ENCODE results near the gene CNTNAP4. TPM values are rescaled to one million over a fixed set of nuclear protein-coding genes. Genes with fewer than 3 reads are reported as not detected.

Gene CNTNAP4
- total RNA-seq, 1 donor: 2.4 TPM

- no peak overlapping the region for H3K4me3 ChIP-seq (ENCODE audit: low read depth, low read length)
- no peak for DNase-seq (ENCODE audit: low read depth)
- TF ChIP-seq, protein P1, sequence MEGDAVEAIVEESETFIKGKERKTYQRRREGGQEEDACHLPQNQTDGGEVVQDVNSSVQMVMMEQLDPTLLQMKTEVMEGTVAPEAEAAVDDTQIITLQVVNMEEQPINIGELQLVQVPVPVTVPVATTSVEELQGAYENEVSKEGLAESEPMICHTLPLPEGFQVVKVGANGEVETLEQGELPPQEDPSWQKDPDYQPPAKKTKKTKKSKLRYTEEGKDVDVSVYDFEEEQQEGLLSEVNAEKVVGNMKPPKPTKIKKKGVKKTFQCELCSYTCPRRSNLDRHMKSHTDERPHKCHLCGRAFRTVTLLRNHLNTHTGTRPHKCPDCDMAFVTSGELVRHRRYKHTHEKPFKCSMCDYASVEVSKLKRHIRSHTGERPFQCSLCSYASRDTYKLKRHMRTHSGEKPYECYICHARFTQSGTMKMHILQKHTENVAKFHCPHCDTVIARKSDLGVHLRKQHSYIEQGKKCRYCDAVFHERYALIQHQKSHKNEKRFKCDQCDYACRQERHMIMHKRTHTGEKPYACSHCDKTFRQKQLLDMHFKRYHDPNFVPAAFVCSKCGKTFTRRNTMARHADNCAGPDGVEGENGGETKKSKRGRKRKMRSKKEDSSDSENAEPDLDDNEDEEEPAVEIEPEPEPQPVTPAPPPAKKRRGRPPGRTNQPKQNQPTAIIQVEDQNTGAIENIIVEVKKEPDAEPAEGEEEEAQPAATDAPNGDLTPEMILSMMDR (IDR thresholded peaks at IDR 0.05; ENCODE audit: insufficient read depth, low read length): no peak
Observed at GRCh38 chr16:76351441-76351840, 74.2 kb downstream of the CNTNAP4 start.

DNA sequence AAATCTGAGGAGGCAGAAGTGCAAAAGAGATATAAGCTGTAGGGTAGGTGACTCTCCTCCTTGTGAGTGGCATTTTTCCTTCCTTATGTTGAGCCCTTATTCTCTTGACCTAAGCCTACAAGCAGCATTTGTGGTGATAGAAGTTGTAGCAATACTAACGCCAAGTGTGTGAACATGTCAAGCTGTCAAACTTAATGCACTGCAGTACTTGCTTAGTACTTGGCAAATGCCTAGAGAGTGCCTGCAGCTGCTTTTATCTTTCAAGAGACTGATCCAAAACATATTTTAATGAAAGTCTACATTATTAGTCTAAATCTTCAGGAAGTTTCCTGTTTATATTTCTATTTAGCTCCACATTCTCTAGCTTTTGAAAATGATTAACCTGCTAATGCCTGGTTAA is 83.2 kb downstream of the CNTNAP4 start:
- DNase-seq (ENCODE audit: low read depth): peak; percentile 9
- TF ChIP-seq, protein P1 (IDR thresholded peaks at IDR 0.05; ENCODE audit: insufficient read depth, low read length): no peak
- no peak overlapping the region for H3K4me3 ChIP-seq (ENCODE audit: low read depth, low read length)

GRCh38 chr16:76370344-76370743 is 93.1 kb downstream of the CNTNAP4 start:
- TF ChIP-seq, protein P1 (IDR thresholded peaks at IDR 0.05; ENCODE audit: insufficient read depth, low read length): no peak
- H3K4me3 ChIP-seq (ENCODE audit: low read depth, low read length): no peak overlapping the region
- DNase-seq (ENCODE audit: low read depth): no peak

DNA sequence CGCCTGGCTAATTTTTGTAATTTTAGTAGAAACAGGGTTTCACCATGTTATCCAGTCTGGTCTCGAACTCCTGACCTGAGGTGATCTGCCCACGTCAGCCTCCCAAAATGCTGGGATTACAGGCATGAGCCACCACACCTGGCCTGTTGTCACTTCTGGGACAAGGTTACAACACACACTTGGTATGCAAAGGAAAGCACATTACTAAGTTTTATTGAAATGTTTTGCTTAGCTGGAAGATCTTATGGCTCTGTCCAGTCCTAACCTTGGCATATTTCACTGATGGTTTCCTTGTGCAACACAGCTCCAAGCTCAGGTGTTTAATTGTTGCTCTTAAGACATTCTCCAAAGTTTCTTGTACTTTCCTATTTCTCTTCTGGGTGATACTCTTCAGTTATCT is 94.2 kb downstream of the CNTNAP4 start:
- DNase-seq (ENCODE audit: low read depth): no peak
- TF ChIP-seq, protein P1 (IDR thresholded peaks at IDR 0.05; ENCODE audit: insufficient read depth, low read length): no peak
- H3K4me3 ChIP-seq (ENCODE audit: low read depth, low read length): no peak overlapping the region

DNA sequence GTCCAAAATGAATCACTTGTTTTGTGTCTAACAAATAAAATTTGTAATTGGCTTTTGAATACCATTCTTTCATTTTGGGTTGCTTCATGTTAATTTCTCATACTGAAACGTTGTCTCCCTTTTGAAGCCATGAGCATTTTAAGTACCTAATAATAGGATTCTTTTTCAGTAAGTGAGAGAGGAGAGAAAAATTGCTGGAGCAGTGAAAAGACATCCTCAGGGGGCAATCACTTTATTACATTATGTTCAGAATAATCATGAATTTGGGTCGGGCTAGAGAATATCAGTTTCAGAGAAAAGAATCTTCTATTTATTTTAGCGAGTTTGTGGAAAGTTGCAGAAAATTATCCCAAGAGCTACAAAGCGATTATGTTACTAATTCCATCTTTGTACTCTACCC is 96.8 kb downstream of the CNTNAP4 start:
- no peak overlapping the region for H3K4me3 ChIP-seq (ENCODE audit: low read depth, low read length)
- TF ChIP-seq, protein P1 (IDR thresholded peaks at IDR 0.05; ENCODE audit: insufficient read depth, low read length): no peak
- DNase-seq (ENCODE audit: low read depth): no peak

- TF ChIP-seq, protein P1 (IDR thresholded peaks at IDR 0.05; ENCODE audit: insufficient read depth, low read length): no peak
- no peak overlapping the region for H3K4me3 ChIP-seq (ENCODE audit: low read depth, low read length)
- DNase-seq (ENCODE audit: low read depth): no peak
Observed at GRCh38 chr16:76376988-76377387, 99.8 kb downstream of the CNTNAP4 start.

- no peak for DNase-seq (ENCODE audit: low read depth)
- TF ChIP-seq, protein P1 (IDR thresholded peaks at IDR 0.05; ENCODE audit: insufficient read depth, low read length): no peak
- no peak overlapping the region for H3K4me3 ChIP-seq (ENCODE audit: low read depth, low read length)
Observed at GRCh38 chr16:76378020-76378419, 100.8 kb downstream of the CNTNAP4 start.
